Measurements from ENCODE around the gene LRRC27. TPM values are rescaled to one million over a fixed set of nuclear protein-coding genes. Genes with fewer than 3 reads are reported as not detected.

Gene LRRC27
- total and polyA plus RNA-seq, 2 of the 4 experiments (the other 2 are of a cell fraction), result 3.8 to 5.3 TPM

- no peak overlapping the region for H2BK20ac ChIP-seq (ENCODE audit: low read depth, low read length)
- H3K27me3 ChIP-seq (ENCODE audit: control insufficient read depth, insufficient read depth, low read length), result no peaks in the 10 kb centered on the region
- in situ Hi-C loops (cut with MboI; ENCODE audit: low sequenced_read_pairs), result loop anchor here (5.0 kb wide), 1 partner anchor 126 kb away; no protein-coding TSS in a partner anchor
- no peak overlapping the region for H4K5ac ChIP-seq (ENCODE audit: low read depth, low read length)
- H3K4ac ChIP-seq (ENCODE audit: low read depth, low read length), result no peak overlapping the region
- no peak overlapping the region for H3K18ac ChIP-seq (ENCODE audit: low read depth, low read length)
- no peaks in the 10 kb centered on the region for H3K9me1 ChIP-seq (ENCODE audit: insufficient read depth, low read length)
- intact Hi-C loops (cut with micrococcal nuclease), result no loop called here
- ChIA-PET POLR2A (ENCODE audit: unreplicated experiment) (no interaction called here), CTCF (no interaction called here)
- H4K20me1 ChIP-seq (ENCODE audit: insufficient read depth, low read length), result no peaks in the 10 kb centered on the region; the same call in 1 of the 2 replicates
- no peak overlapping the region for H4K91ac ChIP-seq (ENCODE audit: insufficient read depth, low read depth, low read length)
- no TSS peak for BruUV-seq (replicated peaks)
- H2AK5ac ChIP-seq (ENCODE audit: low read depth, low read length), result no peak overlapping the region
- H2AFZ ChIP-seq (replicated peaks; ENCODE audit: low read length, poor library complexity), result no peak overlapping the region
- ATAC-seq (ENCODE audit: low read depth), result no peak
- dilution Hi-C loops (cut with HindIII; ENCODE audit: low sequenced_read_pairs, unreplicated experiment), result loop anchor here (25.0 kb wide), 1 partner anchor 111 kb away; no protein-coding TSS in a partner anchor
- no peak for DNase-seq
- no peak overlapping the region for H3K9ac ChIP-seq (ENCODE audit: low read depth, low read length)
- H3K4me2 ChIP-seq (ENCODE audit: low read depth, low read length), result no peak overlapping the region
- no peak overlapping the region for H3K56ac ChIP-seq (ENCODE audit: extremely low read depth, insufficient read depth, low read length)
- H3K9me3 ChIP-seq (ENCODE audit: control insufficient read depth, insufficient read depth, low read length), result no peaks in the 10 kb centered on the region
- H2BK120ac ChIP-seq (ENCODE audit: low read depth, low read length), result no peak overlapping the region
- H3K4me1 ChIP-seq (ENCODE audit: control insufficient read depth, insufficient read depth, low read length), result no peaks in the 10 kb centered on the region
- H2BK5ac ChIP-seq (ENCODE audit: low read depth, low read length, poor library complexity, severe bottlenecking), result no peak overlapping the region
- peaks cover 15% of the 10 kb centered on the region for H3K36me3 ChIP-seq (ENCODE audit: control insufficient read depth, insufficient read depth, low read length)
- H2AK9ac ChIP-seq (replicated peaks; ENCODE audit: low read depth, low read length, poor library complexity), result peak overlapping the region; percentile 61
- WGBS, 2 experiments (ENCODE audit: extremely low coverage in 2 of 2, insufficient read length in 1 of 2), result 80% methylated on average over 9 of the region's 13 CpGs; no CpG with 5 or more reads in 1 of the 2 experiments
- TF ChIP-seq ELK1 (IDR thresholded peaks at IDR 0.05; ENCODE audit: borderline replicate concordance, low read depth, low read length) (no peak), MXI1 (IDR thresholded peaks at IDR 0.05; ENCODE audit: borderline replicate concordance, low read depth, low read length) (no peak), BHLHE40 (IDR thresholded peaks at IDR 0.05; ENCODE audit: low read depth, low read length) (no peak), RFX5 (IDR thresholded peaks at IDR 0.05; ENCODE audit: low read depth, low read length) (no peak), RAD21 (IDR thresholded peaks at IDR 0.05; ENCODE audit: low read length) (no peak), RCOR1 (IDR thresholded peaks at IDR 0.05; ENCODE audit: insufficient replicate concordance, low read length) (no peak), MAZ (IDR thresholded peaks at IDR 0.05; ENCODE audit: borderline replicate concordance, low read depth, low read length) (no peak), FOS (IDR thresholded peaks at IDR 0.05; ENCODE audit: low read depth, low read length) (no peak), CTCF (conservative IDR thresholded peaks at IDR 0.05; ENCODE audit: low read depth, low read length) (no peak), POLR2A (IDR thresholded peaks at IDR 0.05; ENCODE audit: low read depth, low read length) (no peak), MAFK (IDR thresholded peaks at IDR 0.05; ENCODE audit: low read depth, low read length) (no peak), CEBPB (IDR thresholded peaks at IDR 0.05; ENCODE audit: low read depth, low read length) (no peak)
- H3K79me1 ChIP-seq (ENCODE audit: low read depth in 1 of 2, low read length in 2 of 2), result no peaks in the 10 kb centered on the region
- no peak overlapping the region for H2BK15ac ChIP-seq (ENCODE audit: low read depth, low read length)
- H3K4me3 ChIP-seq (ENCODE audit: insufficient read depth, low read depth, low read length), result no peak overlapping the region
- H3K27ac ChIP-seq (ENCODE audit: insufficient read depth, low read length), result no peak overlapping the region
- no peak overlapping the region for H4K8ac ChIP-seq (ENCODE audit: low read depth in 2 of 2, low read length in 2 of 2)
- H3K23ac ChIP-seq (ENCODE audit: low read depth, low read length), result no peak overlapping the region
- H3K14ac ChIP-seq (replicated peaks; ENCODE audit: low read depth, low read length), result no peak overlapping the region
Measured at GRCh38 chr10:132347931-132348267, 15.9 kb downstream of the LRRC27 start.
